Rectal smooth muscle tissue (tissue), 1 donor: Measurements from ENCODE around the gene EPGN.

Experiments
- H3K27ac ChIP-seq: one replicate; pipeline ENCODE4 v1.7.0; 2013; ENCODE audit warnings: low read depth, low read length, inconsistent platforms
- H3K27me3 ChIP-seq: one replicate; pipeline ENCODE4 v1.7.0; 2013; ENCODE audit warnings: low read length; ENCODE audit not compliant: control insufficient read depth, insufficient read depth
- H3K36me3 ChIP-seq: one replicate; pipeline ENCODE4 v1.7.0; 2013; ENCODE audit warnings: low read length; ENCODE audit not compliant: control insufficient read depth, insufficient read depth
- H3K4me1 ChIP-seq: one replicate; pipeline ENCODE4 v1.7.0; 2013; ENCODE audit warnings: low read length; ENCODE audit not compliant: control insufficient read depth, insufficient read depth
- H3K4me3 ChIP-seq: one replicate; pipeline ENCODE4 v1.7.0; 2013; ENCODE audit warnings: low read length
- H3K9ac ChIP-seq: one replicate; pipeline ENCODE4 v1.7.0; 2013; ENCODE audit warnings: low read length

Gene EPGN

GRCh38 chr4:74287164-74287563, 21.1 kb upstream of the EPGN start:
- H3K27ac ChIP-seq: no peak overlapping the region
- no peaks in the 10 kb centered on the region for H3K36me3 ChIP-seq
- no peaks in the 10 kb centered on the region for H3K4me1 ChIP-seq
- no peaks in the 10 kb centered on the region for H3K27me3 ChIP-seq
- no peak overlapping the region for H3K9ac ChIP-seq
- no peak overlapping the region for H3K4me3 ChIP-seq

GRCh38 chr4:74287791-74288190, 20.5 kb upstream of the EPGN start:
- Histone ChIP-seq H3K9ac (no peak overlapping the region), H3K4me1 (no peaks in the 10 kb centered on the region), H3K27me3 (no peaks in the 10 kb centered on the region), H3K27ac (no peak overlapping the region), H3K4me3 (no peak overlapping the region), H3K36me3 (no peaks in the 10 kb centered on the region)

GRCh38 chr4:74291471-74291870, 16.8 kb upstream of the EPGN start:
- H3K4me3 ChIP-seq: no peak overlapping the region
- no peaks in the 10 kb centered on the region for H3K4me1 ChIP-seq
- H3K27me3 ChIP-seq: no peaks in the 10 kb centered on the region
- no peak overlapping the region for H3K9ac ChIP-seq
- H3K27ac ChIP-seq: no peak overlapping the region
- H3K36me3 ChIP-seq: no peaks in the 10 kb centered on the region

GRCh38 chr4:74292111-74292870, 16.0 kb upstream of the EPGN start:
- no peaks in the 10 kb centered on the region for H3K27me3 ChIP-seq
- no peak overlapping the region for H3K4me3 ChIP-seq
- no peak overlapping the region for H3K27ac ChIP-seq
- no peaks in the 10 kb centered on the region for H3K36me3 ChIP-seq
- no peaks in the 10 kb centered on the region for H3K4me1 ChIP-seq
- no peak overlapping the region for H3K9ac ChIP-seq

- Histone ChIP-seq H3K27ac (no peak overlapping the region), H3K36me3 (no peaks in the 10 kb centered on the region), H3K9ac (no peak overlapping the region), H3K4me3 (no peak overlapping the region), H3K27me3 (no peaks in the 10 kb centered on the region), H3K4me1 (no peaks in the 10 kb centered on the region)
These were observed 14.7 kb upstream of the EPGN start for GRCh38 chr4:74293558-74293957.

GRCh38 chr4:74294681-74295080, 13.6 kb upstream of the EPGN start:
- no peaks in the 10 kb centered on the region for H3K36me3 ChIP-seq
- H3K4me1 ChIP-seq: no peaks in the 10 kb centered on the region
- no peak overlapping the region for H3K27ac ChIP-seq
- no peak overlapping the region for H3K9ac ChIP-seq
- H3K4me3 ChIP-seq: no peak overlapping the region
- H3K27me3 ChIP-seq: no peaks in the 10 kb centered on the region

- Histone ChIP-seq H3K27me3 (no peaks in the 10 kb centered on the region), H3K27ac (no peak overlapping the region)
These were observed 10.7 kb upstream of the EPGN start for GRCh38 chr4:74297539-74297938.

GRCh38 chr4:74304095-74304625, 4.1 kb upstream of the EPGN start:
- H3K36me3 ChIP-seq: no peaks in the 10 kb centered on the region
- no peak overlapping the region for H3K9ac ChIP-seq
- no peak overlapping the region for H3K4me3 ChIP-seq
- no peaks in the 10 kb centered on the region for H3K4me1 ChIP-seq
- H3K27ac ChIP-seq: no peak overlapping the region
- H3K27me3 ChIP-seq: no peaks in the 10 kb centered on the region

More at GRCh38 chr4:74297539-74297938, 10.7 kb upstream of the EPGN start:
- no peak overlapping the region for H3K9ac ChIP-seq
- H3K36me3 ChIP-seq: no peaks in the 10 kb centered on the region
- H3K4me3 ChIP-seq: no peak overlapping the region
- H3K4me1 ChIP-seq: no peaks in the 10 kb centered on the region

- Histone ChIP-seq H3K36me3 (no peaks in the 10 kb centered on the region), H3K4me1 (no peaks in the 10 kb centered on the region), H3K4me3 (no peak overlapping the region), H3K9ac (no peak overlapping the region), H3K27ac (no peak overlapping the region), H3K27me3 (no peaks in the 10 kb centered on the region)
These were observed 3.3 kb upstream of the EPGN start for GRCh38 chr4:74305000-74305399.

GRCh38 chr4:74307170-74307569, 1.1 kb upstream of the EPGN start:
- H3K4me1 ChIP-seq: no peaks in the 10 kb centered on the region
- H3K27ac ChIP-seq: no peak overlapping the region
- H3K4me3 ChIP-seq: no peak overlapping the region

GRCh38 chr4:74309223-74309622, 953 bp downstream of the EPGN start:
- no peaks in the 10 kb centered on the region for H3K4me1 ChIP-seq
- no peak overlapping the region for H3K9ac ChIP-seq
- H3K4me3 ChIP-seq: no peak overlapping the region
- no peaks in the 10 kb centered on the region for H3K27me3 ChIP-seq
- no peaks in the 10 kb centered on the region for H3K36me3 ChIP-seq
- no peak overlapping the region for H3K27ac ChIP-seq

More at GRCh38 chr4:74307170-74307569, 1.1 kb upstream of the EPGN start:
- Histone ChIP-seq H3K36me3 (no peaks in the 10 kb centered on the region), H3K27me3 (no peaks in the 10 kb centered on the region), H3K9ac (no peak overlapping the region)

- no peak overlapping the region for H3K9ac ChIP-seq
- H3K36me3 ChIP-seq: no peaks in the 10 kb centered on the region
- no peak overlapping the region for H3K4me3 ChIP-seq
- H3K27ac ChIP-seq: no peak overlapping the region
- H3K4me1 ChIP-seq: no peaks in the 10 kb centered on the region
- no peaks in the 10 kb centered on the region for H3K27me3 ChIP-seq
These were observed 3.5 kb downstream of the EPGN start for GRCh38 chr4:74311696-74312313.

- Histone ChIP-seq H3K9ac (no peak overlapping the region), H3K4me1 (no peaks in the 10 kb centered on the region)
These were observed 6.1 kb downstream of the EPGN start for GRCh38 chr4:74314329-74314728.

More at GRCh38 chr4:74314329-74314728, 6.1 kb downstream of the EPGN start:
- Histone ChIP-seq H3K36me3 (no peaks in the 10 kb centered on the region), H3K4me3 (no peak overlapping the region), H3K27ac (no peak overlapping the region), H3K27me3 (no peaks in the 10 kb centered on the region)
